GM23248 (cell line): ENCODE measurements around the gene KIAA1671. TPM values are rescaled to one million over a fixed set of nuclear protein-coding genes. Genes with fewer than 3 reads are reported as not detected.

Experiments used
- DNase-seq: peaks from one replicate; pipeline ENCODE4 v3.0.0-alpha.2; 2015
- H2AFZ ChIP-seq: fragments of 200-600 bp; sonication (generic); 2 replicates; pipeline ENCODE4 v1.6.1; 2016; ENCODE audit warnings: antibody characterized with exemption
- H3F3A ChIP-seq: fragments of 200-600 bp; sonication (generic); 2 replicates; pipeline ENCODE4 v1.6.1; 2016; ENCODE audit warnings: mild to moderate bottlenecking, antibody characterized with exemption, mixed run types; ENCODE audit not compliant: insufficient read depth
- H3K27ac ChIP-seq: fragments of 200-600 bp; sonication (generic); 2 replicates; pipeline ENCODE4 v1.5.1; 2016; ENCODE audit warnings: mild to moderate bottlenecking
- H3K27me3 ChIP-seq: fragments of 200-600 bp; sonication (generic); replicated peaks from 2 replicates; pipeline ENCODE4 v1.6.1; 2016; ENCODE audit warnings: mild to moderate bottlenecking; ENCODE audit not compliant: insufficient read depth
- H3K36me3 ChIP-seq: fragments of 200-600 bp; sonication (generic); 2 replicates; pipeline ENCODE4 v1.6.1; 2016; ENCODE audit warnings: low read depth, mild to moderate bottlenecking
- H3K4me1 ChIP-seq: fragments of 200-600 bp; sonication (generic); 2 replicates; pipeline ENCODE4 v1.6.1; 2016; ENCODE audit warnings: mild to moderate bottlenecking; ENCODE audit not compliant: insufficient read depth
- H3K4me2 ChIP-seq: fragments of 200-600 bp; sonication (generic); one replicate; pipeline ENCODE4 v1.6.1; 2016; ENCODE audit warnings: mild to moderate bottlenecking; ENCODE audit not compliant: unreplicated experiment
- H3K4me3 ChIP-seq: fragments of 200-600 bp; sonication (generic); 2 replicates; pipeline ENCODE4 v1.5.1; 2016; ENCODE audit warnings: mild to moderate bottlenecking
- H3K79me2 ChIP-seq: fragments of 200-600 bp; sonication (generic); 2 replicates; pipeline ENCODE4 v1.6.1; 2016; ENCODE audit warnings: mild to moderate bottlenecking; ENCODE audit not compliant: insufficient read depth
- H3K9ac ChIP-seq: fragments of 200-600 bp; sonication (generic); 2 replicates; pipeline ENCODE4 v1.6.1; 2016; ENCODE audit warnings: mild to moderate bottlenecking
- H3K9me2 ChIP-seq: fragments of 200-600 bp; sonication (generic); 2 replicates; pipeline ENCODE4 v1.6.1; 2016; ENCODE audit warnings: mixed run types, mild to moderate bottlenecking, moderate library complexity; ENCODE audit not compliant: insufficient read depth
- H3K9me3 ChIP-seq: fragments of 200-600 bp; sonication (generic); one replicate; pipeline ENCODE4 v1.6.1; 2017; ENCODE audit warnings: low read depth
- H4K20me1 ChIP-seq: fragments of 200-600 bp; sonication (generic); 2 replicates; pipeline ENCODE4 v1.6.0; 2016; ENCODE audit not compliant: insufficient read depth
- EZH2 ChIP-seq: fragments of 200-600 bp; sonication (generic); IDR thresholded peaks from 2 replicates; pipeline ENCODE4 v1.6.1; 2018; ENCODE audit warnings: antibody characterized with exemption, mild to moderate bottlenecking; ENCODE audit not compliant: insufficient read depth, poor library complexity, severe bottlenecking
- EZH2phosphoT487 ChIP-seq: fragments of 200-600 bp; sonication (generic); IDR thresholded peaks from 2 replicates; pipeline ENCODE4 v1.6.1; 2018; ENCODE audit warnings: antibody characterized with exemption, moderate library complexity, mild to moderate bottlenecking, low read depth; ENCODE audit not compliant: insufficient read depth
- WGBS, 2 experiments: methylation state at CpG; one replicate each; pipeline ENCODE4 v1.1.6; 2015 to 2017; ENCODE audit warnings: low lambda C conversion rate in 2 of 2, low coverage in 1 of 2; ENCODE audit errors: missing lambda C conversion rate in 2 of 2; 5-methylcytosine and 5-hydroxymethylcytosine counted together
- in situ Hi-C: fragments of 300-500 bp; cut with MboI; formaldehyde crosslinking; loops from 2 replicates; pipeline ENCODE4 v1.15.0; 2020
- polyA plus RNA-seq: library from polyadenylated mRNA; unstranded; fragments of >200 nt; fragmentation: Nextera tagmentation; extraction: Ambion mirVana; gene quantifications from 2 replicates; pipeline ENCODE4 v1.2.1, GENCODE V29; 2016
- total RNA-seq: library from RNA; depleted of rRNA; stranded (reverse); fragments of >200 nt; shearing (Covaris generic); gene quantifications from 2 replicates; pipeline ENCODE4 v1.2.3, GENCODE V29; 2014

Gene KIAA1671
- total and polyA plus RNA-seq, 2 experiments from 2014 or later, result 0.25 to 0.76 TPM

GRCh38 chr22:25114369-25115362 lies 162.2 kb downstream of the KIAA1671 start:
- Histone ChIP-seq H3K4me1 (no peaks in the 10 kb centered on the region), H3K9me2 (no peaks in the 10 kb centered on the region), H2AFZ (no peak overlapping the region), H3K27ac (no peak overlapping the region), H3K9ac (no peak overlapping the region), H3F3A (no peaks in the 10 kb centered on the region), H3K9me3 (no peaks in the 10 kb centered on the region), H3K79me2 (no peaks in the 10 kb centered on the region), H3K27me3 (no peaks in the 10 kb centered on the region; the same call in 1 of the 2 replicates), H3K4me3 (no peak overlapping the region), H3K36me3 (no peaks in the 10 kb centered on the region), H3K4me2 (no peak overlapping the region), H4K20me1 (no peaks in the 10 kb centered on the region)
- no peak for TF ChIP-seq EZH2
- TF ChIP-seq EZH2phosphoT487, result no peak
- no peak for DNase-seq
- WGBS, 2 experiments, result 54% methylated on average over 17 of the region's 17 CpGs
- in situ Hi-C loops, result no loop called here

GRCh38 chr22:25119609-25120008 lies 167.1 kb downstream of the KIAA1671 start:
- H3K9ac ChIP-seq, result no peak overlapping the region

GRCh38 chr22:25120093-25120561 lies 167.6 kb downstream of the KIAA1671 start:
- no peak overlapping the region for H3K27ac ChIP-seq

More at GRCh38 chr22:25119609-25120008, 167.1 kb downstream of the KIAA1671 start:
- H3K27me3 ChIP-seq, result peaks cover 3% of the 10 kb centered on the region; the same call in 1 of the 2 replicates
- H4K20me1 ChIP-seq, result no peaks in the 10 kb centered on the region
- H3K9me3 ChIP-seq, result no peaks in the 10 kb centered on the region
- H3K4me2 ChIP-seq, result no peak overlapping the region
- H3K79me2 ChIP-seq, result no peaks in the 10 kb centered on the region
- WGBS, 2 experiments, result 24 to 28% methylated on average over 2 of the region's 2 CpGs
- no peak overlapping the region for H3K4me3 ChIP-seq
- TF ChIP-seq EZH2, result no peak
- no peaks in the 10 kb centered on the region for H3K9me2 ChIP-seq
- H2AFZ ChIP-seq, result no peak overlapping the region
- H3F3A ChIP-seq, result no peaks in the 10 kb centered on the region
- in situ Hi-C loops, result no loop called here
- H3K27ac ChIP-seq, result no peak overlapping the region
- H3K36me3 ChIP-seq, result no peaks in the 10 kb centered on the region
- DNase-seq, result no peak
- no peaks in the 10 kb centered on the region for H3K4me1 ChIP-seq

GRCh38 chr22:25120761-25121212 lies 168.3 kb downstream of the KIAA1671 start:
- H3K9me3 ChIP-seq, result no peaks in the 10 kb centered on the region
- no peaks in the 10 kb centered on the region for H3K36me3 ChIP-seq
- H3K9me2 ChIP-seq, result no peaks in the 10 kb centered on the region
- no peaks in the 10 kb centered on the region for H3K79me2 ChIP-seq
- no peak overlapping the region for H3K9ac ChIP-seq
- H3F3A ChIP-seq, result no peaks in the 10 kb centered on the region
- in situ Hi-C loops, result no loop called here
- H3K27me3 ChIP-seq, result peaks cover 3% of the 10 kb centered on the region; the same call in 1 of the 2 replicates
- no peak overlapping the region for H3K27ac ChIP-seq
- TF ChIP-seq EZH2phosphoT487, result no peak
- TF ChIP-seq EZH2, result no peak
- no peak overlapping the region for H3K4me3 ChIP-seq
- no peaks in the 10 kb centered on the region for H4K20me1 ChIP-seq
- DNase-seq, result no peak
- H3K4me2 ChIP-seq, result no peak overlapping the region
- 61 to 64% methylated on average over 12 of the region's 12 CpGs for WGBS, 2 experiments
- no peaks in the 10 kb centered on the region for H3K4me1 ChIP-seq
- no peak overlapping the region for H2AFZ ChIP-seq

More at GRCh38 chr22:25120093-25120561, 167.6 kb downstream of the KIAA1671 start:
- no peak for TF ChIP-seq EZH2
- no peak for TF ChIP-seq EZH2phosphoT487
- no peak for DNase-seq
- Histone ChIP-seq H3K27me3 (peaks cover 3% of the 10 kb centered on the region; the same call in 1 of the 2 replicates), H3K9ac (no peak overlapping the region), H3K9me3 (no peaks in the 10 kb centered on the region), H3K79me2 (no peaks in the 10 kb centered on the region), H3K4me3 (no peak overlapping the region), H3K4me1 (no peaks in the 10 kb centered on the region), H2AFZ (no peak overlapping the region), H3K4me2 (no peak overlapping the region), H3K36me3 (no peaks in the 10 kb centered on the region), H3F3A (no peaks in the 10 kb centered on the region), H4K20me1 (no peaks in the 10 kb centered on the region), H3K9me2 (no peaks in the 10 kb centered on the region)
- in situ Hi-C loops, result no loop called here
- 13 to 27% methylated on average over 3 of the region's 3 CpGs for WGBS, 2 experiments
